Mesothelial cell of epicardium (in vitro differentiated cells): ENCODE results near the gene CLSTN2. TPM values are rescaled to one million over a fixed set of nuclear protein-coding genes. Genes with fewer than 3 reads are reported as not detected.

Experiments
- DNase-seq, 2 experiments: peaks; one replicate each; pipeline ENCODE4 v3.0.0; 2021; ENCODE audit warnings: low spot score in 2 of 2; ENCODE audit not compliant: unreplicated experiment in 2 of 2
- H3K27ac Mint-ChIP-seq: 2 replicates; pipeline ENCODE4 v1.8.0; 2021; ENCODE audit warnings: mixed read lengths
- H3K27me3 Mint-ChIP-seq: 2 replicates; pipeline ENCODE4 v1.8.0; 2021; ENCODE audit warnings: low read depth, mixed read lengths
- H3K36me3 Mint-ChIP-seq: 2 replicates; pipeline ENCODE4 v1.8.0; 2021; ENCODE audit warnings: mixed read lengths
- H3K4me1 Mint-ChIP-seq: 2 replicates; pipeline ENCODE4 v1.8.0; 2021; ENCODE audit warnings: mixed read lengths
- H3K4me3 Mint-ChIP-seq: 2 replicates; pipeline ENCODE4 v1.8.0; 2021; ENCODE audit warnings: mild to moderate bottlenecking, moderate library complexity, mixed read lengths
- H3K9me3 Mint-ChIP-seq: 2 replicates; pipeline ENCODE4 v1.8.0; 2021; ENCODE audit warnings: mixed read lengths
- total RNA-seq: library from RNA; stranded (reverse); gene quantifications from 3 replicates; pipeline ENCODE4 v1.2.1, GENCODE V29; 2021
- TF ChIP-seq, protein P1 (sequence below): fragments of 200-600 bp; sonication (generic); IDR thresholded peaks from one replicate; pipeline ENCODE4 v1.5.0; 2021; ENCODE audit warnings: antibody characterized with exemption; ENCODE audit not compliant: unreplicated experiment

CLSTN2 gene
- total RNA-seq, 1 donor from 2014 or later = 18.2 TPM

DNA sequence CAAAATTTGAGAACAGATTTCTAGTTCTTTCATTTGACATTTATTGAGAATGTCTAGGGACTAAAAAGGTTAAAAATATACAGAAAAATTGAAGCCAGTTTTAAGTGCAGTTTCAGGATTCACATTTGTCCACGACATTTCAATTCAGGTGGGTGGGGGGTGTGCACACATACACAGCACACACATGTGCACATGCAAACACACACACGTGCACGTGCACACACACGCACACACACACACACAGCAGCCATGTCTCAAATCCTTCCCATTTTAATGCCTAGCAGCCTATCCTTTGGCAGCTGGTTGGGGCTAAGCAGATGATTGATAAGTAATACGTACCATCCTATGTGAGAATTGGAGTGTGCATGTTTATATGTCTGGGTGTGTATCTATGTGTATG is 504.5 kb downstream of the CLSTN2 start:
- peaks cover 1% of the 10 kb centered on the region for H3K4me1 Mint-ChIP-seq
- no peaks in the 10 kb centered on the region for H3K27me3 Mint-ChIP-seq
- H3K36me3 Mint-ChIP-seq = no peaks in the 10 kb centered on the region
- no peak overlapping the region for H3K27ac Mint-ChIP-seq
- no peak overlapping the region for H3K4me3 Mint-ChIP-seq
- DNase-seq = no peak
- TF ChIP-seq, protein P1, sequence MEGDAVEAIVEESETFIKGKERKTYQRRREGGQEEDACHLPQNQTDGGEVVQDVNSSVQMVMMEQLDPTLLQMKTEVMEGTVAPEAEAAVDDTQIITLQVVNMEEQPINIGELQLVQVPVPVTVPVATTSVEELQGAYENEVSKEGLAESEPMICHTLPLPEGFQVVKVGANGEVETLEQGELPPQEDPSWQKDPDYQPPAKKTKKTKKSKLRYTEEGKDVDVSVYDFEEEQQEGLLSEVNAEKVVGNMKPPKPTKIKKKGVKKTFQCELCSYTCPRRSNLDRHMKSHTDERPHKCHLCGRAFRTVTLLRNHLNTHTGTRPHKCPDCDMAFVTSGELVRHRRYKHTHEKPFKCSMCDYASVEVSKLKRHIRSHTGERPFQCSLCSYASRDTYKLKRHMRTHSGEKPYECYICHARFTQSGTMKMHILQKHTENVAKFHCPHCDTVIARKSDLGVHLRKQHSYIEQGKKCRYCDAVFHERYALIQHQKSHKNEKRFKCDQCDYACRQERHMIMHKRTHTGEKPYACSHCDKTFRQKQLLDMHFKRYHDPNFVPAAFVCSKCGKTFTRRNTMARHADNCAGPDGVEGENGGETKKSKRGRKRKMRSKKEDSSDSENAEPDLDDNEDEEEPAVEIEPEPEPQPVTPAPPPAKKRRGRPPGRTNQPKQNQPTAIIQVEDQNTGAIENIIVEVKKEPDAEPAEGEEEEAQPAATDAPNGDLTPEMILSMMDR = no peak
- H3K9me3 Mint-ChIP-seq = no peaks in the 10 kb centered on the region

DNA sequence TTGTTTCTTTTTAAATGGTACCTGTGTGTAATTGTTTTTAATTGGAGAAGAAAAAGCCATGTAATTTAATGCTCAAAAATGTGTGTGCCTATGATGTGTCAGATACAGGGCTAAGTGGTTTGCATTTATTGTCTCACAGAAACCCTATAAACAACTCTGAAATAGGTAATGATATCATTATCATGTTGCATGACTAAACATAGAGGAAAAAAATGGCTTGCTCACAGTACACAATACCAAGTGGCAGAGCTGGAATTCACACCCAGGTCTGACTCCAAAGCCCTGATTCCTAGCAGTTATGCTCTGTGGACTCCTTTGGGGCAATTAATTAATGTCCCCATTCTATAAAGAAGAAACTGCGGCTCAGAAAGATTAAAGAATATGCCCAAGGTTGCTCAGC is 505.5 kb downstream of the CLSTN2 start:
- Mint-ChIP-seq H3K4me1 (peaks cover 1% of the 10 kb centered on the region), H3K4me3 (no peak overlapping the region), H3K9me3 (no peaks in the 10 kb centered on the region), H3K27ac (no peak overlapping the region), H3K36me3 (no peaks in the 10 kb centered on the region), H3K27me3 (no peaks in the 10 kb centered on the region)
- TF ChIP-seq, protein P1 = no peak
- no peak for DNase-seq

DNA sequence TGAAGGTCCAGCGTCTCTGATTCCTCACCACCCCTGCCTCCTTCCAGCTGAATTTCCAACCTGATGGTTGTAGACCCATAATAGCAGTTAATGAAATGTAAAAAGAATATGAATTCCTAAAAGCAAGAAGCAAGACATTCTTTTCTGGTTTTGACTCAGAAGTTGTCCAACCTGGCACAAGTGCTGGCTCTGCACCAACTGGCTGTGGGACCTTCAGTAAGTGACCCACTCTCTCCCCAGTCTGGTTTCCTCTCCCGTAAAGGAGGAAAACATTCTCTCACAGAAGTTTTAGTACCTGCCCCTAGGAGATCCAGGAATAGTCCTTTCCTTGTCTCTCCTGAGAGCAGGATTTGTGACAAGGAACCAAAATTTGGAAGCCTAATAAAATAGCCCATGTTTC is 506.0 kb downstream of the CLSTN2 start:
- TF ChIP-seq, protein P1 = no peak
- H3K4me3 Mint-ChIP-seq = no peak overlapping the region
- no peaks in the 10 kb centered on the region for H3K36me3 Mint-ChIP-seq
- DNase-seq = no peak
- H3K27ac Mint-ChIP-seq = no peak overlapping the region
- no peaks in the 10 kb centered on the region for H3K27me3 Mint-ChIP-seq
- H3K9me3 Mint-ChIP-seq = no peaks in the 10 kb centered on the region
- peaks cover 1% of the 10 kb centered on the region for H3K4me1 Mint-ChIP-seq

DNA sequence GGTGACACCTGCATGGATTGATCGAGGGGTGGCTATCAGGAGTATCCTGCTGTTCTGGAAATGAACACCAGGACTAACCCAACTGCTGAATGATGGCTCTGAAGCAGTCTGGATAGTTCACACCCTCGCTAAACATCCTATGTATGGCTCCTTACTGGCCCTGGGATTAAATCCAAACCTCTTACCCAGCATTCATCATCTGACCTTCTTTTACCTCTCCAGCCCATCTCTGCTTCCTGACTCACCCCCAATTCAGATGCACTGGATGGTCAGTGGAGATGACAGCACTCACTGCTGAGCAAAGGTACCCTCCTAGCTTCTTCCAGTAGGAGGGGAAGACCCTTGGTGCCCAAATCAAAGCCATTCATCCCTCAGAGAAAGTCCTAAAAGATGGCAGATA is 507.6 kb downstream of the CLSTN2 start:
- Mint-ChIP-seq H3K4me1 (no peaks in the 10 kb centered on the region), H3K27ac (no peak overlapping the region), H3K36me3 (no peaks in the 10 kb centered on the region), H3K4me3 (no peak overlapping the region), H3K27me3 (no peaks in the 10 kb centered on the region), H3K9me3 (no peaks in the 10 kb centered on the region)
- TF ChIP-seq, protein P1 = no peak
- no peak for DNase-seq

DNA sequence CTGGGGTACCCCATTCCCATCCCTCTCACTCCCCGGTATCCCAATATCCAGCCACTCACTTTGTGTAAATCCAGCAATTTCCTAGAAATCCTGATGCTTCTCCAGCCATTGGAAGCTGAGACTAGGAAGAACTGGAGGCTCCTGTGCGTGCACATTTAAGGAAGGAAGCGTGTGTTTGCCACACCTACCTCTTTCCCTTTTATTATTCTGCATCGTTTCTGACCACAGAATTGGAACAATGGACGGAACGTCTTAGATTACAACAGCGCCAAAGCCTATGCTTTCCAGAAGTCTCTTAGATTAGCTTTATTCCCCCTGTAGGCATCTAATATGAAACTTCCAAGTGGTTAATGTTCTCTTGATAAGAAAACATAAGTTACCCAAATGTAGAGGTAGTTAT is 508.1 kb downstream of the CLSTN2 start:
- no peak overlapping the region for H3K27ac Mint-ChIP-seq
- DNase-seq = no peak
- H3K36me3 Mint-ChIP-seq = no peaks in the 10 kb centered on the region
- H3K4me1 Mint-ChIP-seq = no peaks in the 10 kb centered on the region
- TF ChIP-seq, protein P1 = no peak
- no peaks in the 10 kb centered on the region for H3K9me3 Mint-ChIP-seq
- no peak overlapping the region for H3K4me3 Mint-ChIP-seq
- no peaks in the 10 kb centered on the region for H3K27me3 Mint-ChIP-seq

DNA sequence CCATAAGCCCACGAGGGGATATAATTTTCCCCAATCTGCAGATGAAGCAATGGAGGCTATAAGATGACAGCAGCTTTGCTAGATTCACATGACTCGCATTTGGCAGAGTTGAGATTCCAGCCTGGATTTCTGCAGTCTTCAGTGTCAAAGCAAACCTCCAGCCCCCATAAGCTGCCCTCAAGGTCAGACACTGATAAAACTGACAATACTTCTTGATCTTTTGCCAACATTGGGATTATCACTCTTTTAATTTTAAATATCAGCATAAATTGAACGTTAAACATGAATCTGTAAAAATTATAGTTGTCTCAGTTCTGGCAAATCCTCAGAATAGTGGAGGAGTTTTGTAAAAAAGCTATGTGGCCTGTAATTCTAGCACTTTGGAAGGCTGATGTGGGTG is 508.8 kb downstream of the CLSTN2 start:
- TF ChIP-seq, protein P1 = no peak
- Mint-ChIP-seq H3K27ac (peak overlapping the region; percentile 2), H3K9me3 (no peaks in the 10 kb centered on the region), H3K27me3 (no peaks in the 10 kb centered on the region), H3K4me1 (no peaks in the 10 kb centered on the region), H3K36me3 (no peaks in the 10 kb centered on the region), H3K4me3 (no peak overlapping the region)
- no peak for DNase-seq
